HEK293 (cell line): ENCODE results near the gene TTC23.

Experiments used
- CTCF ChIA-PET: fragments of 350-600 bp; formaldehyde crosslinking; extraction: SDS; loops from one replicate; lab custom pipeline; 2021; ENCODE audit warnings: antibody characterized with exemption; lab: Yijun Ruan, JAX
- POLR2A ChIA-PET: fragments of 300-600 bp; formaldehyde crosslinking; extraction: SDS; loops from one replicate; lab custom pipeline; 2020; ENCODE audit warnings: antibody characterized with exemption, inconsistent platforms; lab: Yijun Ruan, JAX
- H3K27ac ChIP-seq: fragments of 200-500 bp; sonication (Bioruptor generic); 2 replicates; pipeline ENCODE4 v1.5.1; 2014; ENCODE audit warnings: low read depth, low read length, control low read depth, inconsistent platforms; ENCODE audit errors: extremely low read depth
- H3K36me3 ChIP-seq, 2 experiments: fragments of 200-500 bp in 1 of 2; sonication (Bioruptor generic) in 1 of 2; 1 replicate in 1 of 2; 2 replicates in 1 of 2; pipeline ENCODE4 v1.5.1; 2014 to 2017; ENCODE audit warnings: inconsistent platforms in 2 of 2, low read length in 2 of 2; ENCODE audit not compliant: control insufficient read depth in 2 of 2, insufficient read depth in 1 of 2
- H3K4me1 ChIP-seq: fragments of 200-500 bp; sonication (Bioruptor generic); 2 replicates; pipeline ENCODE4 v1.5.1; 2014; ENCODE audit warnings: mild to moderate bottlenecking, low read length, inconsistent platforms; ENCODE audit not compliant: control insufficient read depth, insufficient read depth
- H3K4me3 ChIP-seq: 2 replicates; pipeline ENCODE4 v1.5.1; 2011; ENCODE audit warnings: low read depth, mild to moderate bottlenecking, control low read depth, low read length, moderate library complexity
- H3K9me3 ChIP-seq: fragments of 200-500 bp; sonication (Bioruptor generic); 2 replicates; pipeline ENCODE4 v1.5.1; 2014; ENCODE audit warnings: low read depth, low read length, inconsistent platforms; ENCODE audit not compliant: control insufficient read depth, insufficient read depth
- GLI4 ChIP-seq: fragments of 450-650 bp; formaldehyde crosslinking; IDR thresholded peaks from 2 replicates; pipeline ENCODE4 v1.5.1; 2016; ENCODE audit warnings: missing biosample characterization, missing genetic modification characterization
- GLIS2 ChIP-seq: fragments of 450-650 bp; formaldehyde crosslinking; IDR thresholded peaks from 2 replicates; pipeline ENCODE4 v1.5.1; 2016; ENCODE audit warnings: missing biosample characterization, missing genetic modification characterization
- HOXA7 ChIP-seq: sonication (generic); formaldehyde crosslinking; IDR thresholded peaks from 2 replicates; pipeline ENCODE4 v1.8.1; 2022; ENCODE audit warnings: missing genetic modification reagents, borderline replicate concordance
- KLF16 ChIP-seq: fragments of 450-650 bp; formaldehyde crosslinking; IDR thresholded peaks from 2 replicates; pipeline ENCODE4 v1.5.1; 2017; ENCODE audit warnings: missing biosample characterization, missing genetic modification characterization
- KLF7 ChIP-seq: fragments of 450-650 bp; formaldehyde crosslinking; IDR thresholded peaks from 2 replicates; pipeline ENCODE4 v1.5.1; 2016; ENCODE audit warnings: missing biosample characterization, missing genetic modification characterization, borderline replicate concordance
- KLF8 ChIP-seq: fragments of 450-650 bp; formaldehyde crosslinking; IDR thresholded peaks from 2 replicates; pipeline ENCODE4 v1.5.1; 2016; ENCODE audit warnings: missing biosample characterization, missing genetic modification characterization
- PATZ1 ChIP-seq: fragments of 450-650 bp; formaldehyde crosslinking; IDR thresholded peaks from 2 replicates; pipeline ENCODE4 v1.5.1; 2016; ENCODE audit warnings: missing biosample characterization, missing genetic modification characterization
- PRDM4 ChIP-seq: fragments of 450-650 bp; formaldehyde crosslinking; IDR thresholded peaks from 2 replicates; pipeline ENCODE4 v1.5.1; 2017; ENCODE audit warnings: missing biosample characterization, missing genetic modification characterization
- SP3 ChIP-seq: fragments of 450-650 bp; formaldehyde crosslinking; IDR thresholded peaks from 2 replicates; pipeline ENCODE4 v1.5.1; 2016; ENCODE audit warnings: missing biosample characterization, missing genetic modification characterization
- ZBTB6 ChIP-seq: fragments of 450-650 bp; formaldehyde crosslinking; IDR thresholded peaks from 2 replicates; pipeline ENCODE4 v1.5.1; 2017; ENCODE audit warnings: missing biosample characterization, missing genetic modification characterization
- ZNF121 ChIP-seq: fragments of 450-650 bp; formaldehyde crosslinking; IDR thresholded peaks from 2 replicates; pipeline ENCODE4 v1.5.1; 2016; ENCODE audit warnings: missing biosample characterization, missing genetic modification characterization
- ZNF132 ChIP-seq: fragments of 450-650 bp; formaldehyde crosslinking; IDR thresholded peaks from 2 replicates; pipeline ENCODE4 v1.5.1; 2017; ENCODE audit warnings: missing biosample characterization, missing genetic modification characterization, borderline replicate concordance
- ZNF184 ChIP-seq: fragments of 450-650 bp; IDR thresholded peaks from 2 replicates; pipeline ENCODE4 v1.5.1; 2018; ENCODE audit warnings: missing biosample characterization, mild to moderate bottlenecking, missing genetic modification characterization
- ZNF302 ChIP-seq: fragments of 450-650 bp; formaldehyde crosslinking; IDR thresholded peaks from 2 replicates; pipeline ENCODE4 v1.5.1; 2016; ENCODE audit warnings: missing biosample characterization, missing genetic modification characterization, low read depth
- ZNF514 ChIP-seq: fragments of 450-650 bp; formaldehyde crosslinking; IDR thresholded peaks from 2 replicates; pipeline ENCODE4 v1.5.1; 2016; ENCODE audit warnings: missing biosample characterization, missing genetic modification characterization
- ZNF561 ChIP-seq: fragments of 450-650 bp; IDR thresholded peaks from 2 replicates; pipeline ENCODE4 v1.5.1; 2018; ENCODE audit warnings: missing biosample characterization, missing genetic modification characterization, borderline replicate concordance
- ZNF624 ChIP-seq: fragments of 450-650 bp; formaldehyde crosslinking; IDR thresholded peaks from 2 replicates; pipeline ENCODE4 v1.5.1; 2017; ENCODE audit warnings: missing biosample characterization, missing genetic modification characterization
- ZNF664 ChIP-seq: fragments of 450-650 bp; formaldehyde crosslinking; IDR thresholded peaks from 2 replicates; pipeline ENCODE4 v1.5.1; 2016; ENCODE audit warnings: missing biosample characterization, missing genetic modification characterization
- ZNF747 ChIP-seq: fragments of 450-650 bp; formaldehyde crosslinking; IDR thresholded peaks from 2 replicates; pipeline ENCODE4 v1.5.1; 2016; ENCODE audit warnings: missing biosample characterization, missing genetic modification characterization
- ZNF776 ChIP-seq: fragments of 450-650 bp; formaldehyde crosslinking; IDR thresholded peaks from 2 replicates; pipeline ENCODE4 v1.5.0; 2017; ENCODE audit warnings: missing biosample characterization, missing genetic modification characterization, borderline replicate concordance
- ZSCAN16 ChIP-seq: fragments of 450-650 bp; formaldehyde crosslinking; IDR thresholded peaks from 2 replicates; pipeline ENCODE4 v1.5.1; 2016; ENCODE audit warnings: missing biosample characterization, missing genetic modification characterization
- TF ChIP-seq, protein P1 (sequence below): fragments of 450-650 bp; formaldehyde crosslinking; IDR thresholded peaks from 2 replicates; pipeline ENCODE4 v1.5.1; 2016; ENCODE audit warnings: missing biosample characterization, missing genetic modification characterization
- TF ChIP-seq, protein P2 (sequence below): fragments of 450-650 bp; formaldehyde crosslinking; IDR thresholded peaks from 2 replicates; pipeline ENCODE4 v1.5.1; 2016; ENCODE audit warnings: missing biosample characterization, missing genetic modification characterization
- TF ChIP-seq, protein P3 (sequence below): fragments of 450-650 bp; formaldehyde crosslinking; IDR thresholded peaks from 2 replicates; pipeline ENCODE4 v1.5.1; 2016; ENCODE audit warnings: missing biosample characterization, missing genetic modification characterization

TTC23 gene

GRCh38 chr15:99153026-99153535 is 96.3 kb downstream of the TTC23 start:
- CTCF ChIA-PET: no interaction called here
- no peak for TF ChIP-seq ZNF302 (tag by site-specific recombination)
- TF ChIP-seq, protein P1, sequence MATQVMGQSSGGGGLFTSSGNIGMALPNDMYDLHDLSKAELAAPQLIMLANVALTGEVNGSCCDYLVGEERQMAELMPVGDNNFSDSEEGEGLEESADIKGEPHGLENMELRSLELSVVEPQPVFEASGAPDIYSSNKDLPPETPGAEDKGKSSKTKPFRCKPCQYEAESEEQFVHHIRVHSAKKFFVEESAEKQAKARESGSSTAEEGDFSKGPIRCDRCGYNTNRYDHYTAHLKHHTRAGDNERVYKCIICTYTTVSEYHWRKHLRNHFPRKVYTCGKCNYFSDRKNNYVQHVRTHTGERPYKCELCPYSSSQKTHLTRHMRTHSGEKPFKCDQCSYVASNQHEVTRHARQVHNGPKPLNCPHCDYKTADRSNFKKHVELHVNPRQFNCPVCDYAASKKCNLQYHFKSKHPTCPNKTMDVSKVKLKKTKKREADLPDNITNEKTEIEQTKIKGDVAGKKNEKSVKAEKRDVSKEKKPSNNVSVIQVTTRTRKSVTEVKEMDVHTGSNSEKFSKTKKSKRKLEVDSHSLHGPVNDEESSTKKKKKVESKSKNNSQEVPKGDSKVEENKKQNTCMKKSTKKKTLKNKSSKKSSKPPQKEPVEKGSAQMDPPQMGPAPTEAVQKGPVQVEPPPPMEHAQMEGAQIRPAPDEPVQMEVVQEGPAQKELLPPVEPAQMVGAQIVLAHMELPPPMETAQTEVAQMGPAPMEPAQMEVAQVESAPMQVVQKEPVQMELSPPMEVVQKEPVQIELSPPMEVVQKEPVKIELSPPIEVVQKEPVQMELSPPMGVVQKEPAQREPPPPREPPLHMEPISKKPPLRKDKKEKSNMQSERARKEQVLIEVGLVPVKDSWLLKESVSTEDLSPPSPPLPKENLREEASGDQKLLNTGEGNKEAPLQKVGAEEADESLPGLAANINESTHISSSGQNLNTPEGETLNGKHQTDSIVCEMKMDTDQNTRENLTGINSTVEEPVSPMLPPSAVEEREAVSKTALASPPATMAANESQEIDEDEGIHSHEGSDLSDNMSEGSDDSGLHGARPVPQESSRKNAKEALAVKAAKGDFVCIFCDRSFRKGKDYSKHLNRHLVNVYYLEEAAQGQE (tag by site-specific recombination): no peak
- TF ChIP-seq GLI4 (tag by site-specific recombination): no peak
- no peak for TF ChIP-seq ZNF132 (tag by site-specific recombination)
- no peak for TF ChIP-seq ZSCAN16 (tag by site-specific recombination)
- no peak for TF ChIP-seq PRDM4
- TF ChIP-seq PATZ1 (tag by site-specific recombination): no peak
- no peak for TF ChIP-seq SP3 (tag by site-specific recombination)
- no peak for TF ChIP-seq KLF16
- TF ChIP-seq ZNF776 (tag by site-specific recombination): no peak
- no peak for TF ChIP-seq ZNF561 (tag by site-specific recombination)
- Histone ChIP-seq H3K4me1 (peaks cover 8% of the 10 kb centered on the region), H3K36me3 (peaks cover 0 to 3% of the 10 kb centered on the region in 2 experiments), H3K4me3 (no peak overlapping the region), H3K27ac (no peak overlapping the region), H3K9me3 (no peaks in the 10 kb centered on the region)
- POLR2A ChIA-PET: no interaction called here

DNA sequence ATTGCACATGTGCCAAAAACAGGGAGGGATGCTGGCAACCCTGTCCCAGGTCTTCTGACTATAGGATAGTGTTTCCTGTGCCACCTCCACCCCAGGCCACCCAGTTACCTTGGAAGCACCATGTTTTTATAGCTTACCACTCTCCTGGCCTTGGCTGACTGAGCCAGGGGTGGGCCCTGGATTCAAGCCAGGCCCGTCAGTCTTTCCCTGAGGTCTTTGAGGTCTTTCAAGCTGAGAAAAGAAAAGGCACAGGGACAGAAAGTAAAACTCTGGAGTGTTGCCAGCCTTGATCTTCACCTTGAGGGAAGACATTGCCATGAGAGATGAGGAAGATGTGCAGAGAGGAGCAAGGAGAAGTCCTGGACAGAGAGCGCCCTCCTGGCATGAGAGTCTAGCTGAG is 98.2 kb downstream of the TTC23 start:
- H3K27ac ChIP-seq: no peak overlapping the region
- H3K36me3 ChIP-seq: peaks cover 0 to 5% of the 10 kb centered on the region in 2 experiments
- POLR2A ChIA-PET: no interaction called here
- no peak overlapping the region for H3K4me3 ChIP-seq
- H3K4me1 ChIP-seq: peaks cover 8% of the 10 kb centered on the region
- CTCF ChIA-PET: no interaction called here
- no peaks in the 10 kb centered on the region for H3K9me3 ChIP-seq
- TF ChIP-seq SP3 (tag by site-specific recombination): no peak
- no peak for TF ChIP-seq ZNF514 (tag by site-specific recombination)
- no peak for TF ChIP-seq KLF7 (tag by site-specific recombination)
- TF ChIP-seq GLIS2 (tag by site-specific recombination): no peak
- no peak for TF ChIP-seq ZNF121 (tag by site-specific recombination)
- TF ChIP-seq, protein P2, sequence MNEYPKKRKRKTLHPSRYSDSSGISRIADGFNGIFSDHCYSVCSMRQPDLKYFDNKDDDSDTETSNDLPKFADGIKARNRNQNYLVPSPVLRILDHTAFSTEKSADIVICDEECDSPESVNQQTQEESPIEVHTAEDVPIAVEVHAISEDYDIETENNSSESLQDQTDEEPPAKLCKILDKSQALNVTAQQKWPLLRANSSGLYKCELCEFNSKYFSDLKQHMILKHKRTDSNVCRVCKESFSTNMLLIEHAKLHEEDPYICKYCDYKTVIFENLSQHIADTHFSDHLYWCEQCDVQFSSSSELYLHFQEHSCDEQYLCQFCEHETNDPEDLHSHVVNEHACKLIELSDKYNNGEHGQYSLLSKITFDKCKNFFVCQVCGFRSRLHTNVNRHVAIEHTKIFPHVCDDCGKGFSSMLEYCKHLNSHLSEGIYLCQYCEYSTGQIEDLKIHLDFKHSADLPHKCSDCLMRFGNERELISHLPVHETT (tag by site-specific recombination): no peak
- no peak for TF ChIP-seq ZNF184 (tag by site-specific recombination)
- no peak for TF ChIP-seq ZNF624 (tag by site-specific recombination)
- no peak for TF ChIP-seq ZNF132 (tag by site-specific recombination)
- TF ChIP-seq HOXA7 (CRISPR knock-in tag): no peak
- TF ChIP-seq ZBTB6 (tag by site-specific recombination): no peak
- TF ChIP-seq KLF8 (tag by site-specific recombination): no peak
- no peak for TF ChIP-seq ZNF747 (tag by site-specific recombination)
- TF ChIP-seq, protein P3, sequence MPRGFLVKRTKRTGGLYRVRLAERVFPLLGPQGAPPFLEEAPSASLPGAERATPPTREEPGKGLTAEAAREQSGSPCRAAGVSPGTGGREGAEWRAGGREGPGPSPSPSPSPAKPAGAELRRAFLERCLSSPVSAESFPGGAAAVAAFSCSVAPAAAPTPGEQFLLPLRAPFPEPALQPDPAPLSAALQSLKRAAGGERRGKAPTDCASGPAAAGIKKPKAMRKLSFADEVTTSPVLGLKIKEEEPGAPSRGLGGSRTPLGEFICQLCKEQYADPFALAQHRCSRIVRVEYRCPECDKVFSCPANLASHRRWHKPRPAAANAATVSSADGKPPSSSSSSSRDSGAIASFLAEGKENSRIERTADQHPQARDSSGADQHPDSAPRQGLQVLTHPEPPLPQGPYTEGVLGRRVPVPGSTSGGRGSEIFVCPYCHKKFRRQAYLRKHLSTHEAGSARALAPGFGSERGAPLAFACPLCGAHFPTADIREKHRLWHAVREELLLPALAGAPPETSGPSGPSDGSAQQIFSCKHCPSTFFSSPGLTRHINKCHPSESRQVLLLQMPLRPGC: no peak
- no peak for TF ChIP-seq ZNF664 (tag by site-specific recombination)
